Ishikawa (cell line): ENCODE results near the gene SCN10A.

ENCODE experiments used
- EP300 ChIP-seq: IDR thresholded peaks from 2 replicates; pipeline ENCODE4 v1.6.1; 2012; ENCODE audit warnings: borderline replicate concordance
- FOXM1 ChIP-seq: IDR thresholded peaks from 2 replicates; pipeline ENCODE4 v1.6.1; 2012; ENCODE audit warnings: low read depth, borderline replicate concordance
- MAX ChIP-seq: IDR thresholded peaks from 2 replicates; pipeline ENCODE4 v1.6.1; 2012
- USF1 ChIP-seq: IDR thresholded peaks from 2 replicates; pipeline ENCODE4 v1.6.1; 2012
- YY1 ChIP-seq: IDR thresholded peaks from 2 replicates; pipeline ENCODE4 v1.6.1; 2012; ENCODE audit warnings: low read depth
- TF ChIP-seq, protein P1 (sequence below): IDR thresholded peaks from 2 replicates; pipeline ENCODE4 v1.6.1; 2012; ENCODE audit warnings: low read depth, mild to moderate bottlenecking

- TF ChIP-seq, protein P1, sequence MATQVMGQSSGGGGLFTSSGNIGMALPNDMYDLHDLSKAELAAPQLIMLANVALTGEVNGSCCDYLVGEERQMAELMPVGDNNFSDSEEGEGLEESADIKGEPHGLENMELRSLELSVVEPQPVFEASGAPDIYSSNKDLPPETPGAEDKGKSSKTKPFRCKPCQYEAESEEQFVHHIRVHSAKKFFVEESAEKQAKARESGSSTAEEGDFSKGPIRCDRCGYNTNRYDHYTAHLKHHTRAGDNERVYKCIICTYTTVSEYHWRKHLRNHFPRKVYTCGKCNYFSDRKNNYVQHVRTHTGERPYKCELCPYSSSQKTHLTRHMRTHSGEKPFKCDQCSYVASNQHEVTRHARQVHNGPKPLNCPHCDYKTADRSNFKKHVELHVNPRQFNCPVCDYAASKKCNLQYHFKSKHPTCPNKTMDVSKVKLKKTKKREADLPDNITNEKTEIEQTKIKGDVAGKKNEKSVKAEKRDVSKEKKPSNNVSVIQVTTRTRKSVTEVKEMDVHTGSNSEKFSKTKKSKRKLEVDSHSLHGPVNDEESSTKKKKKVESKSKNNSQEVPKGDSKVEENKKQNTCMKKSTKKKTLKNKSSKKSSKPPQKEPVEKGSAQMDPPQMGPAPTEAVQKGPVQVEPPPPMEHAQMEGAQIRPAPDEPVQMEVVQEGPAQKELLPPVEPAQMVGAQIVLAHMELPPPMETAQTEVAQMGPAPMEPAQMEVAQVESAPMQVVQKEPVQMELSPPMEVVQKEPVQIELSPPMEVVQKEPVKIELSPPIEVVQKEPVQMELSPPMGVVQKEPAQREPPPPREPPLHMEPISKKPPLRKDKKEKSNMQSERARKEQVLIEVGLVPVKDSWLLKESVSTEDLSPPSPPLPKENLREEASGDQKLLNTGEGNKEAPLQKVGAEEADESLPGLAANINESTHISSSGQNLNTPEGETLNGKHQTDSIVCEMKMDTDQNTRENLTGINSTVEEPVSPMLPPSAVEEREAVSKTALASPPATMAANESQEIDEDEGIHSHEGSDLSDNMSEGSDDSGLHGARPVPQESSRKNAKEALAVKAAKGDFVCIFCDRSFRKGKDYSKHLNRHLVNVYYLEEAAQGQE: no peak
- TF ChIP-seq MAX: peak; percentile 99
- no peak for TF ChIP-seq EP300
- TF ChIP-seq FOXM1: no peak
- peak; percentile 75 for TF ChIP-seq USF1
- no peak for TF ChIP-seq YY1
Observed at GRCh38 chr3:38651153-38651789, 164.7 kb downstream of the SCN10A start.
